Left lung (tissue), 10 donors: Measurements from ENCODE around the gene RENBP. TPM values are rescaled to one million over a fixed set of nuclear protein-coding genes. Genes with fewer than 3 reads are reported as not detected.
A peak's percentile ranks its signal among the peaks of the same experiment; 100 is the strongest.
"Not testable (repeated sequence)": the region's sequence is repeated elsewhere in the genome, so short reads cannot be mapped to it uniquely, and the experiment has no call there.

ENCODE experiments used
- ATAC-seq: fragments of 200-7000 bp; cut with Tn5 transposase; one replicate; pipeline ENCODE4 v1.9.1; 2020; ENCODE audit warnings: moderate library complexity
- DNase-seq, 4 donors: peaks; one replicate each; pipeline ENCODE4 v3.0.0-alpha.2; 2013 to 2020
- H3K27ac ChIP-seq, 2 donors: fragments of 200-600 bp; sonication (generic) in 1 of 2; one replicate each; pipeline versions ENCODE4 v1.5.0 to v1.8.0; 2020 to 2021
- H3K27me3 ChIP-seq, 2 donors: fragments of 200-600 bp; sonication (generic) in 1 of 2; one replicate each; pipeline versions ENCODE4 v1.5.0 to v1.8.0; 2020 to 2021
- H3K36me3 ChIP-seq, 2 donors: fragments of 200-600 bp; sonication (generic) in 1 of 2; one replicate each; pipeline versions ENCODE4 v1.5.0 to v1.8.0; 2020 to 2021
- H3K4me1 ChIP-seq, 2 donors: fragments of 200-600 bp; one replicate each; pipeline ENCODE4 v1.8.0; 2021
- H3K4me3 ChIP-seq, 2 donors: fragments of 200-600 bp; sonication (generic) in 1 of 2; one replicate each; pipeline versions ENCODE4 v1.5.0 to v1.8.0; 2020 to 2021; ENCODE audit warnings: mild to moderate bottlenecking in 1 of 2
- H3K9me3 ChIP-seq, 2 donors: fragments of 200-600 bp; sonication (generic) in 1 of 2; one replicate each; pipeline versions ENCODE4 v1.5.0 to v1.8.0; 2020 to 2021
- CTCF ChIP-seq, 2 donors: fragments of 200-600 bp; sonication (generic) in 1 of 2; IDR thresholded peaks; one replicate each; pipeline versions ENCODE4 v1.5.0 to v1.8.0; 2021; ENCODE audit warnings: antibody characterized with exemption in 2 of 2
- intact Hi-C, 2 donors: fragments of 100-400 bp; cut with DNase I; formaldehyde crosslinking; loops; one replicate each; pipeline versions ENCODE4 v1.11.2 to v1.14.2; 2022
- polyA plus RNA-seq, 6 donors: library from polyadenylated mRNA; unstranded; fragments of 120-200 nt; gene quantifications; one replicate each; pipeline ENCODE4 v1.2.1, GENCODE V29; 2013; ENCODE audit not compliant: insufficient read length in 6 of 6
- total RNA-seq, 2 donors: library from RNA; stranded (reverse); fragmentation: NEBNext Ultra II Directional; extraction: Animal tissue kit (Norgen Biotek cat#: 25700); gene quantifications; one replicate each; pipeline ENCODE4 v1.2.1, GENCODE V29; 2021
- donor health status: DM: no; HTN: yes; CAD: no.
- donor health status: DM: no; HTN: no; CAD: no.

Gene RENBP
- total and polyA plus RNA-seq, 8 donors, result 5.2 to 62.1 (median 6.7) TPM

GRCh38 chrX:153981771-153982533, 37.5 kb upstream of the RENBP start:
- TF ChIP-seq CTCF (IDR thresholded peaks at IDR 0.05), result no peak
- no peaks in the 10 kb centered on the region for H3K36me3 ChIP-seq
- no peak overlapping the region for H3K4me3 ChIP-seq
- intact Hi-C loops, result no loop called here
- H3K27me3 ChIP-seq, result peaks cover 0 to 16% of the 10 kb centered on the region in 2 donors
- H3K27ac ChIP-seq, result peak overlapping the region; percentile 33 to 80
- ATAC-seq (peak; percentile 43), DNase-seq (peak in 2 of 4 donors; percentile 73 to 86)
- peaks cover 4 to 41% of the 10 kb centered on the region in 2 donors for H3K4me1 ChIP-seq
- no peaks in the 10 kb centered on the region for H3K9me3 ChIP-seq

GRCh38 chrX:153981231-153981630, 36.8 kb upstream of the RENBP start:
- no peak overlapping the region for H3K4me3 ChIP-seq
- H3K9me3 ChIP-seq, result no peaks in the 10 kb centered on the region
- H3K27me3 ChIP-seq, result peaks cover 0 to 16% of the 10 kb centered on the region in 2 donors
- H3K27ac ChIP-seq, result peak overlapping the region; percentile 33 to 80
- H3K4me1 ChIP-seq, result peaks cover 4 to 41% of the 10 kb centered on the region in 2 donors
- ATAC-seq (no peak), DNase-seq (no peak)
- intact Hi-C loops, result no loop called here
- TF ChIP-seq CTCF (IDR thresholded peaks at IDR 0.05), result no peak
- H3K36me3 ChIP-seq, result no peaks in the 10 kb centered on the region

- H3K27ac ChIP-seq, DNase-seq, ATAC-seq, intact Hi-C loops, H3K9me3 ChIP-seq, H3K36me3 ChIP-seq, H3K4me3 ChIP-seq: not testable (repeated sequence)
- H3K4me1 ChIP-seq, result peaks cover 4 to 39% of the 10 kb centered on the region in 2 donors
- H3K27me3 ChIP-seq, result peaks cover 0 to 16% of the 10 kb centered on the region in 2 donors
These were observed 36.0 kb upstream of the RENBP start for GRCh38 chrX:153980394-153980793.

- no peak for TF ChIP-seq CTCF (IDR thresholded peaks at IDR 0.05)
- no peak for DNase-seq
- H3K9me3 ChIP-seq, result no peaks in the 10 kb centered on the region
- H3K36me3 ChIP-seq, result no peaks in the 10 kb centered on the region
- intact Hi-C loops, result no loop called here
- no peaks in the 10 kb centered on the region for H3K27me3 ChIP-seq
- H3K4me1 ChIP-seq, result peaks cover 4 to 19% of the 10 kb centered on the region in 2 donors
- ATAC-seq, result no peak
- H3K27ac ChIP-seq, result peak overlapping the region; percentile 13 to 98
- H3K4me3 ChIP-seq, result no peak overlapping the region
These were observed 30.4 kb upstream of the RENBP start for GRCh38 chrX:153974726-153975286.

- H3K9me3 ChIP-seq, result no peaks in the 10 kb centered on the region
- peaks cover 4 to 23% of the 10 kb centered on the region in 2 donors for H3K4me1 ChIP-seq
- DNase-seq, result peak in 1 of 4 donors; percentile 56
- peak overlapping the region; percentile 98 to 99 for H3K27ac ChIP-seq
- no peaks in the 10 kb centered on the region for H3K27me3 ChIP-seq
- no peak for ATAC-seq
- H3K36me3 ChIP-seq, result no peaks in the 10 kb centered on the region
- no peak for TF ChIP-seq CTCF (IDR thresholded peaks at IDR 0.05)
- H3K4me3 ChIP-seq, result peak overlapping the region in 1 of 2 donors; percentile 72
- intact Hi-C loops, result no loop called here
These were observed 29.7 kb upstream of the RENBP start for GRCh38 chrX:153974003-153974725.
